Uterus (tissue), 4 donors: ENCODE results near the gene TMEM141. TPM values are rescaled to one million over a fixed set of nuclear protein-coding genes. Genes with fewer than 3 reads are reported as not detected.

Experiments
- DNase-seq, 2 donors: peaks; one replicate each; pipeline ENCODE4 v3.0.0-alpha.2; 2019 to 2020
- H3K27ac ChIP-seq, 2 donors: fragments of 200-600 bp; sonication (generic); 1 replicate in 1 of 2; 2 replicates in 1 of 2; pipeline ENCODE4 v1.5.1; 2016 to 2018
- H3K27me3 ChIP-seq, 2 donors: fragments of 200-600 bp; sonication (generic); one replicate each; pipeline ENCODE4 v1.5.1; 2018 to 2019; ENCODE audit warnings: control low read depth in 1 of 2
- H3K36me3 ChIP-seq, 2 donors: fragments of 200-600 bp; sonication (generic); one replicate each; pipeline ENCODE4 v1.5.1; 2019; ENCODE audit warnings: control low read depth in 1 of 2
- H3K4me1 ChIP-seq, 2 donors: fragments of 200-600 bp; sonication (generic); one replicate each; pipeline ENCODE4 v1.5.1; 2018 to 2019; ENCODE audit warnings: control low read depth in 1 of 2
- H3K4me3 ChIP-seq, 2 donors: fragments of 200-600 bp; sonication (generic); 1 replicate in 1 of 2; 2 replicates in 1 of 2; pipeline ENCODE4 v1.5.1; 2018 to 2019; ENCODE audit warnings: mild to moderate bottlenecking in 1 of 2
- H3K9me3 ChIP-seq, 2 donors: fragments of 200-600 bp; sonication (generic); one replicate each; pipeline ENCODE4 v1.5.1; 2019; ENCODE audit warnings: control low read depth in 1 of 2
- POLR2A ChIP-seq, 2 donors: fragments of 450-650 bp; IDR thresholded peaks; one replicate each; pipeline ENCODE4 v1.6.1; 2016; ENCODE audit warnings: antibody characterized with exemption in 2 of 2, mild to moderate bottlenecking in 1 of 2, moderate library complexity in 1 of 2
- intact Hi-C: fragments of 100-400 bp; cut with DNase I; formaldehyde crosslinking; loops from one replicate; pipeline ENCODE4 v1.15.1; 2023; ENCODE audit warnings: low total_unique reads
- total RNA-seq, 4 donors: library from RNA; depleted of rRNA in 3 of 4; stranded (reverse); fragments of >200 nt in 3 of 4; gene quantifications; one replicate each; pipeline versions ENCODE4 v1.1.0 to v1.2.4, GENCODE V29; 2014 to 2023
- TF ChIP-seq, protein P1 (sequence below), 4 experiments: fragments of 200-600 bp in 2 of 4; fragments of 450-650 bp in 2 of 4; sonication (generic) in 2 of 4; IDR thresholded peaks; one replicate each; pipeline ENCODE4 v1.5.1; 2016 to 2019; ENCODE audit warnings: antibody characterized with exemption in 4 of 4, mild to moderate bottlenecking in 2 of 4, moderate library complexity in 1 of 4
- donor health status: DM: yes; HTN: yes; CAD: no.

The TMEM141 gene
- total RNA-seq, 4 donors from 2014 or later, result 3.5 to 48.9 (median 32.0) TPM

GRCh38 chr9:136824496-136825225 is 33.5 kb downstream of the TMEM141 start:
- intact Hi-C loops, result no loop called here
- Histone ChIP-seq H3K27me3 (no peaks in the 10 kb centered on the region), H3K9me3 (no peaks in the 10 kb centered on the region), H3K36me3 (no peaks in the 10 kb centered on the region), H3K27ac (no peak overlapping the region), H3K4me1 (peaks cover 0 to 10% of the 10 kb centered on the region in 2 donors), H3K4me3 (no peak overlapping the region)
- no peak for DNase-seq
- TF ChIP-seq POLR2A (IDR thresholded peaks at IDR 0.05), result no peak
- TF ChIP-seq, protein P1, sequence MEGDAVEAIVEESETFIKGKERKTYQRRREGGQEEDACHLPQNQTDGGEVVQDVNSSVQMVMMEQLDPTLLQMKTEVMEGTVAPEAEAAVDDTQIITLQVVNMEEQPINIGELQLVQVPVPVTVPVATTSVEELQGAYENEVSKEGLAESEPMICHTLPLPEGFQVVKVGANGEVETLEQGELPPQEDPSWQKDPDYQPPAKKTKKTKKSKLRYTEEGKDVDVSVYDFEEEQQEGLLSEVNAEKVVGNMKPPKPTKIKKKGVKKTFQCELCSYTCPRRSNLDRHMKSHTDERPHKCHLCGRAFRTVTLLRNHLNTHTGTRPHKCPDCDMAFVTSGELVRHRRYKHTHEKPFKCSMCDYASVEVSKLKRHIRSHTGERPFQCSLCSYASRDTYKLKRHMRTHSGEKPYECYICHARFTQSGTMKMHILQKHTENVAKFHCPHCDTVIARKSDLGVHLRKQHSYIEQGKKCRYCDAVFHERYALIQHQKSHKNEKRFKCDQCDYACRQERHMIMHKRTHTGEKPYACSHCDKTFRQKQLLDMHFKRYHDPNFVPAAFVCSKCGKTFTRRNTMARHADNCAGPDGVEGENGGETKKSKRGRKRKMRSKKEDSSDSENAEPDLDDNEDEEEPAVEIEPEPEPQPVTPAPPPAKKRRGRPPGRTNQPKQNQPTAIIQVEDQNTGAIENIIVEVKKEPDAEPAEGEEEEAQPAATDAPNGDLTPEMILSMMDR (IDR thresholded peaks at IDR 0.05), result no peak

GRCh38 chr9:136825295-136826187 is 34.4 kb downstream of the TMEM141 start:
- H3K27me3 ChIP-seq, result no peaks in the 10 kb centered on the region
- H3K27ac ChIP-seq, result no peak overlapping the region
- no peaks in the 10 kb centered on the region for H3K9me3 ChIP-seq
- TF ChIP-seq, protein P1 (IDR thresholded peaks at IDR 0.05), result no peak
- no peak for TF ChIP-seq POLR2A (IDR thresholded peaks at IDR 0.05)
- intact Hi-C loops, result no loop called here
- H3K36me3 ChIP-seq, result no peaks in the 10 kb centered on the region
- no peak overlapping the region for H3K4me3 ChIP-seq
- peaks cover 0 to 10% of the 10 kb centered on the region in 2 donors for H3K4me1 ChIP-seq
- no peak for DNase-seq

- TF ChIP-seq POLR2A (IDR thresholded peaks at IDR 0.05), result no peak
- TF ChIP-seq, protein P1 (IDR thresholded peaks at IDR 0.05), result no peak
- DNase-seq, result no peak
- intact Hi-C loops, result no loop called here
- Histone ChIP-seq H3K4me1 (peaks cover 0 to 5% of the 10 kb centered on the region in 2 donors), H3K27me3 (no peaks in the 10 kb centered on the region), H3K27ac (no peak overlapping the region), H3K9me3 (no peaks in the 10 kb centered on the region), H3K4me3 (no peak overlapping the region), H3K36me3 (no peaks in the 10 kb centered on the region)
Observed at GRCh38 chr9:136826188-136826541, 35.0 kb downstream of the TMEM141 start.

- Histone ChIP-seq H3K27me3 (no peaks in the 10 kb centered on the region), H3K4me1 (no peaks in the 10 kb centered on the region), H3K4me3 (no peak overlapping the region), H3K27ac (no peak overlapping the region), H3K36me3 (no peaks in the 10 kb centered on the region), H3K9me3 (no peaks in the 10 kb centered on the region)
- TF ChIP-seq POLR2A (IDR thresholded peaks at IDR 0.05), result no peak
- TF ChIP-seq, protein P1 (IDR thresholded peaks at IDR 0.05), result no peak
- intact Hi-C loops, result no loop called here
- DNase-seq, result no peak
Observed at GRCh38 chr9:136826703-136827582, 35.8 kb downstream of the TMEM141 start.
